Ascending aorta (tissue), 2 donors: ENCODE results near the gene C16orf46. TPM values are rescaled to one million over a fixed set of nuclear protein-coding genes. Genes with fewer than 3 reads are reported as not detected.

ENCODE experiments used
- DNase-seq, 2 donors: peaks; one replicate each; pipeline ENCODE4 v3.0.0-alpha.2; 2019; ENCODE audit warnings: low spot score in 2 of 2
- H3K27ac ChIP-seq, 2 donors: fragments of 200-600 bp; sonication (generic); one replicate each; pipeline ENCODE4 v1.5.1; 2016 to 2017; ENCODE audit warnings: mild to moderate bottlenecking in 1 of 2
- H3K27me3 ChIP-seq: fragments of 200-600 bp; sonication (generic); one replicate; pipeline ENCODE4 v1.5.1; 2017
- H3K36me3 ChIP-seq, 2 donors: fragments of 200-600 bp; sonication (generic); one replicate each; pipeline ENCODE4 v1.5.1; 2016
- H3K4me1 ChIP-seq, 2 donors: fragments of 200-600 bp; sonication (generic); one replicate each; pipeline ENCODE4 v1.5.1; 2016 to 2017; ENCODE audit warnings: mild to moderate bottlenecking in 1 of 2
- H3K4me3 ChIP-seq, 2 donors: fragments of 200-600 bp; sonication (generic); one replicate each; pipeline ENCODE4 v1.5.1; 2016 to 2017; ENCODE audit warnings: mild to moderate bottlenecking in 1 of 2
- H3K9me3 ChIP-seq, 2 donors: fragments of 200-600 bp; sonication (generic); one replicate each; pipeline ENCODE4 v1.5.1; 2016
- CTCF ChIP-seq, 3 experiments: fragments of 200-600 bp in 2 of 3; fragments of 450-650 bp in 1 of 3; sonication (generic) in 2 of 3; IDR thresholded peaks; one replicate each; pipeline ENCODE4 v1.5.1; 2016 to 2019; ENCODE audit warnings: antibody characterized with exemption in 3 of 3, mild to moderate bottlenecking in 1 of 3, moderate library complexity in 1 of 3
- intact Hi-C: fragments of 100-400 bp; cut with DNase I; formaldehyde crosslinking; loops from one replicate; pipeline ENCODE4 v1.15.1; 2023
- total RNA-seq: library from RNA; depleted of rRNA; stranded (reverse); fragments of >200 nt; gene quantifications from one replicate; pipeline ENCODE4 v1.1.0, GENCODE V29; 2016

Gene C16orf46
- total RNA-seq, 1 donor from 2014 or later = not detected

- Histone ChIP-seq H3K27ac (peak overlapping the region in 1 of 2 donors; percentile 52), H3K4me1 (peaks cover 0 to 9% of the 10 kb centered on the region in 2 donors), H3K9me3 (no peaks in the 10 kb centered on the region), H3K4me3 (peak overlapping the region; percentile 90 to 93), H3K36me3 (peaks cover 0 to 11% of the 10 kb centered on the region in 2 donors), H3K27me3 (no peaks in the 10 kb centered on the region)
- TF ChIP-seq CTCF (IDR thresholded peaks at IDR 0.05) = no peak
- peak in 1 of 2 donors; percentile 69 for DNase-seq
- intact Hi-C loops = loop anchor here (1.0 to 5.0 kb wide), 4 partner anchors 30 to 701 kb away; partner anchors contain the start of genes C16orf46, CMC2 and GCSH
These were observed 40.9 kb downstream of the C16orf46 start for GRCh38 chr16:81035975-81036750.

DNA sequence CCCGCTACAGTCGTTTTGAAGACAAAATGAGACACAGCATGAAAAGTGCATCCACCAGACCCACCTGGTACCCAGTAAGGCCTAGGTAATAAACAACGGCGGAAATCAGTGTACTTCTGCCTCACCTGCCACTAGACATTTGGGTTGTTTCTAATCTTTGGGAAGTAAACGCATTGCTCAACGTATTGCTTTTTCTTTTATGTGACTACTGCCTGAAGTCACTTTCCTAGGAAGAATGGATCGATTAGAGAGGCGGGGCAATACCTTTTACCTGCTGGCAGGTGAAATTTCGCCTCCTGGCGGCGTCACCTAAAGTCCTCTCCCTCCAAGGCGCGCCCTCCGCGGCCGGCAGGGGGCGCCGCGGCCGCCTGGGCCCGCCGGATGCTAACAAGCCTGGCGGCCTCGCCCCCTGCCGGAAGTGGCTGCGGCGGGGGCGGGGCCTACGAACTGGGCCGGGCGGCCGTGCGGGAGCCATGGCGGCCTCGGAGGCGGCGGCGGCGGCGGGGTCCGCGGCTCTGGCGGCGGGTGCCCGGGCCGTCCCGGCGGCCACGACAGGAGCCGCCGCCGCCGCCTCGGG lies 41.6 kb downstream of the C16orf46 start, which contains the start of gene ATMIN:
Gene ATMIN (plus strand): TSS at position 445 of the 577 bp plus-strand sequence. CDS start 29 bp downstream, at position 474.
- intact Hi-C loops = loop anchor here (1.0 to 5.0 kb wide), 4 partner anchors 29 to 702 kb away; partner anchors contain the start of genes C16orf46, CMC2 and GCSH

GRCh38 chr16:81029930-81030604 lies 47.0 kb downstream of the C16orf46 start:
- intact Hi-C loops = no loop called here
- H3K36me3 ChIP-seq = no peaks in the 10 kb centered on the region
- DNase-seq = no peak
- H3K27ac ChIP-seq = no peak overlapping the region
- no peak for TF ChIP-seq CTCF (IDR thresholded peaks at IDR 0.05)
- H3K4me3 ChIP-seq = no peak overlapping the region
- no peaks in the 10 kb centered on the region for H3K9me3 ChIP-seq
- H3K27me3 ChIP-seq = no peaks in the 10 kb centered on the region
- no peaks in the 10 kb centered on the region for H3K4me1 ChIP-seq

More for the DNA sequence above, 41.6 kb downstream of the C16orf46 start, which contains the start of gene ATMIN:
- Histone ChIP-seq H3K9me3 (no peaks in the 10 kb centered on the region), H3K4me3 (peak within 1 kb of the TSS; percentile 90 to 93), H3K4me1 (peaks cover 0 to 9% of the 10 kb centered on the region in 2 donors), H3K36me3 (peaks cover 0 to 8% of the 10 kb centered on the region in 2 donors), H3K27ac (peak within 1 kb of the TSS in 1 of 2 donors; percentile 52), H3K27me3 (no peaks in the 10 kb centered on the region)
- peak; percentile 25 to 90 for DNase-seq
- TF ChIP-seq CTCF (IDR thresholded peaks at IDR 0.05) = peak; percentile 90 to 97 (median 90)

DNA sequence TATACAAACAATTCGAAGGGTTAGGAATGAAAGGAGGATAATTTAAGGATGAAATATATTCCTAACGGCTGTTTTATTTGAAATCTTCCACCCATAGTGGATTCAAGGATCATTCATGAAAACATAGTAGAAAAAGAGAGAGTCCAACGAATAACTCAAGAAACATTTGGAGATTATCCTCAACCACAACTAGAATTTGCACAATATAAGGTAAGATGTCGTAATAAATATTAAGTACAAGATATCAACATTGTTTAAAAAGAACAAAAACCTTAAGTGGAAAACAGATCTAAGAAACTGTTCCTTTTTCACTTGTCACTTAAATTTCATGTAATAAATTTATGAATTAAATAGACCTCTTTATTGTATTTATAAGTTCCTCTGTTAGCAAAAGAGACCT lies 50.6 kb downstream of the C16orf46 start:
- Histone ChIP-seq H3K27ac (no peak overlapping the region), H3K27me3 (no peaks in the 10 kb centered on the region), H3K36me3 (no peaks in the 10 kb centered on the region), H3K9me3 (no peaks in the 10 kb centered on the region), H3K4me3 (no peak overlapping the region), H3K4me1 (no peaks in the 10 kb centered on the region)
- no peak for TF ChIP-seq CTCF (IDR thresholded peaks at IDR 0.05)
- intact Hi-C loops = no loop called here
- DNase-seq = no peak

DNA sequence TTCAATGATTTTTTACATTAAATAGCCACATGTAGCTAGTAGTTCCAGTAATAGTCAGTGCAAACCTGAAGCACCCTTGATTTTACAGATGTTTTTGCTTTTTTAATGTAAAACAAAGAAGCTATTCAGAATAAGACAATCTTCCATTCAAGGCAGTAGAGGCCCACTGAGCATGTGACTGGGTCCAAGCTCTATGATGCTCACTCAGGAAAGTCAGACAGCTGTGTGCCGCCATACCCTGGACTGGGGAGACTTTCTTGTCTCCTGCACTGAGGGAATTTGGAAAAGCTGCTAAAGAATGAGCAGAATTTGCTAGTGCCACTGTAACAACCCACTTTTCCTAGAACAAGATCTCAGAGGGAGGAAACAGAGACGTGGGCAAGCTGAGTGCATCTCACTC lies 58.5 kb downstream of the C16orf46 start:
- no peak for DNase-seq
- Histone ChIP-seq H3K4me1 (no peaks in the 10 kb centered on the region), H3K27me3 (no peaks in the 10 kb centered on the region), H3K27ac (no peak overlapping the region), H3K9me3 (no peaks in the 10 kb centered on the region), H3K36me3 (peaks cover 0 to 4% of the 10 kb centered on the region in 2 donors), H3K4me3 (no peak overlapping the region)
- intact Hi-C loops = no loop called here
- no peak for TF ChIP-seq CTCF (IDR thresholded peaks at IDR 0.05)
